Rectal smooth muscle tissue (tissue), 1 donor: ENCODE data around the gene RASA3.
A peak's percentile ranks its signal among the peaks of the same experiment; 100 is the strongest.
"Not testable (repeated sequence)": the region's sequence is repeated elsewhere in the genome, so short reads cannot be mapped to it uniquely, and the experiment has no call there.

Experiments
- H3K27ac ChIP-seq: one replicate; pipeline ENCODE4 v1.7.0; 2013; ENCODE audit warnings: low read depth, low read length, inconsistent platforms
- H3K27me3 ChIP-seq: one replicate; pipeline ENCODE4 v1.7.0; 2013; ENCODE audit warnings: low read length; ENCODE audit not compliant: control insufficient read depth, insufficient read depth
- H3K36me3 ChIP-seq: one replicate; pipeline ENCODE4 v1.7.0; 2013; ENCODE audit warnings: low read length; ENCODE audit not compliant: control insufficient read depth, insufficient read depth
- H3K4me1 ChIP-seq: one replicate; pipeline ENCODE4 v1.7.0; 2013; ENCODE audit warnings: low read length; ENCODE audit not compliant: control insufficient read depth, insufficient read depth
- H3K4me3 ChIP-seq: one replicate; pipeline ENCODE4 v1.7.0; 2013; ENCODE audit warnings: low read length
- H3K9ac ChIP-seq: one replicate; pipeline ENCODE4 v1.7.0; 2013; ENCODE audit warnings: low read length

RASA3 gene

GRCh38 chr13:114117341-114117874 is 15.0 kb downstream of the RASA3 start:
- not testable (repeated sequence) for H3K36me3 ChIP-seq, H3K27me3 ChIP-seq, H3K27ac ChIP-seq, H3K4me3 ChIP-seq, H3K9ac ChIP-seq, H3K4me1 ChIP-seq

DNA sequence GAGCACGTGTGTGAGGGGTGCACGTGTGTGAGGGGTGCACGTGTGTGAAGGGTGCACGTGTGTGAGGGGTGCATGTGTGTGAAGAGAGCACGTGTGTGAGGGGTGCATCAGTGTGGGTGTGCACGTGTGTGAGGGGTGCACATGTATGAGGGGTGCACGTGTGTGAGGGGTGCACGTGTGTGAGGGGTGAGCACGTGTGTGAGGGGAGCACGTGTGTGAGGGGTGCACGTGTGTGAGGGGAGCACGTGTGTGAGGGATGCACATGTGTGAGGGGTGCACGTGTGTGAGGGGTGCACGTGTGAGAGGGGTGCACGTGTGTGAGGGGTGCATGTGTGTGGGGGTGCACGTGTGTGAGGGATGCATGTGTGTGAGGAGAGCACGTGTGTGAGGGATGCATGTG is 15.7 kb downstream of the RASA3 start:
- Histone ChIP-seq H3K9ac (no peak overlapping the region), H3K27me3 (no peaks in the 10 kb centered on the region), H3K36me3 (no peaks in the 10 kb centered on the region), H3K4me1 (peaks cover under 1% of the 10 kb centered on the region), H3K4me3 (no peak overlapping the region), H3K27ac (no peak overlapping the region)

DNA sequence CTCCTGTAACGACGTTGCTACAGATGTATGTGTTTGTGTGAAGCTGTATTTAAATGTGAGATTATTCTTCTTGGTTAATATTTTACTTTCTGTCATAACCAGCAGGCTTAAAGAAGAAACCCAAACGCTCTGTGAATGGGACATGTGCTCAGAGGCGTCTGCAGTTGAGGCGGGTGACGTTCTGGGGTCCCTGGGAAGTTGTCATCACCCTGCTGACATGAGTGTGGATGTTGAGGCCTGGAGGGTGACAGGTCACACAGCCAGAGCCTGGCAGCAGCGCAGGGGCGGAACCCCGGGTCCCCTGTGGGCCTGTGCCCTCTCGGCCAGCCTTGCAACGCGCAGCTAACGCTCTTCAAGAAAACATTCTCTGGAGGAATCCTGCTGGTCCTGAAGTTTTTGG is 16.6 kb downstream of the RASA3 start:
- no peaks in the 10 kb centered on the region for H3K27me3 ChIP-seq
- no peak overlapping the region for H3K4me3 ChIP-seq
- no peaks in the 10 kb centered on the region for H3K36me3 ChIP-seq
- no peak overlapping the region for H3K9ac ChIP-seq
- peaks cover 3% of the 10 kb centered on the region for H3K4me1 ChIP-seq
- H3K27ac ChIP-seq = no peak overlapping the region

GRCh38 chr13:114115191-114115671 is 17.2 kb downstream of the RASA3 start:
- Histone ChIP-seq H3K36me3 (no peaks in the 10 kb centered on the region), H3K4me1 (peaks cover 3% of the 10 kb centered on the region), H3K4me3 (no peak overlapping the region), H3K27me3 (no peaks in the 10 kb centered on the region), H3K27ac (no peak overlapping the region), H3K9ac (no peak overlapping the region)

DNA sequence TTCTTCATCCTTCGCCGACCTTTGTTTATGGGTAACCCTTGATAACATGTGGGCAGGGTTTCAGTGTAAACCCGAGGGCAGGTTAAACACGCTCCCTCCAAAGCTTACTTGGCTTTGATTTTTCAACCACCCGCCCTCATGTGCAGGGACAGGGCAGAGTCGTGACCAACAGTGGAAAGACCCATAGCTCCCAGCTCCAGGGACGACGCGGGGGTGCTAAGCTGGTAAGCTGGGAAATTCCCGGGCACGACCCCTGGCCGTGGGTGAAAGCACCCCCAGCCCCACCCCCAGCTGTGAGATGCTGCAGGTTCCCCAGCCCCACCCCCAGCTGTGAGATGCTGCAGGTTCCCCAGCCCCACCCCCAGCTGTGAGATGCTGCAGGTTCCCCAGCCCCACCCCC is 17.8 kb downstream of the RASA3 start:
- not testable (repeated sequence) for H3K27me3 ChIP-seq, H3K4me3 ChIP-seq, H3K27ac ChIP-seq, H3K4me1 ChIP-seq, H3K9ac ChIP-seq, H3K36me3 ChIP-seq

GRCh38 chr13:114114006-114114640 is 18.3 kb downstream of the RASA3 start:
- Histone ChIP-seq H3K9ac (no peak overlapping the region), H3K27me3 (no peaks in the 10 kb centered on the region), H3K27ac (no peak overlapping the region), H3K36me3 (no peaks in the 10 kb centered on the region), H3K4me3 (no peak overlapping the region), H3K4me1 (peaks cover 3% of the 10 kb centered on the region)

DNA sequence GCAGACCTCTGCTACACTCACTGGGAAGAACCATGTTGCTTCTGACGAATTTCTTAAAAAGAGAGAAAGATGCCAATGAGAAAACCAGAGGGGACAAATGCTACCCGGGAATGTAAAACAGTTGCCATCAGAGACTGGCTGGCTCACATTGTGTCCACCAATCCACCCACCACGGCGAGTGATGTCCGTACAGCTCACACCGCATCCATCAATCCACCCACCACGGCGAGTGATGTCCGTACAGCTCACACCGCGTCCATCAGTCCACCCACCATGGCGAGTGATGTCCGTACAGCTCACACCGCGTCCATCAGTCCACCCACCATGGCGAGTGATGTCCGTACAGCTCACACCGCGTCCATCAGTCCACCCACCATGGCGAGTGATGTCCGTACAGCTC is 19.0 kb downstream of the RASA3 start:
- not testable (repeated sequence) for H3K4me3 ChIP-seq, H3K36me3 ChIP-seq, H3K27me3 ChIP-seq, H3K4me1 ChIP-seq, H3K27ac ChIP-seq, H3K9ac ChIP-seq

DNA sequence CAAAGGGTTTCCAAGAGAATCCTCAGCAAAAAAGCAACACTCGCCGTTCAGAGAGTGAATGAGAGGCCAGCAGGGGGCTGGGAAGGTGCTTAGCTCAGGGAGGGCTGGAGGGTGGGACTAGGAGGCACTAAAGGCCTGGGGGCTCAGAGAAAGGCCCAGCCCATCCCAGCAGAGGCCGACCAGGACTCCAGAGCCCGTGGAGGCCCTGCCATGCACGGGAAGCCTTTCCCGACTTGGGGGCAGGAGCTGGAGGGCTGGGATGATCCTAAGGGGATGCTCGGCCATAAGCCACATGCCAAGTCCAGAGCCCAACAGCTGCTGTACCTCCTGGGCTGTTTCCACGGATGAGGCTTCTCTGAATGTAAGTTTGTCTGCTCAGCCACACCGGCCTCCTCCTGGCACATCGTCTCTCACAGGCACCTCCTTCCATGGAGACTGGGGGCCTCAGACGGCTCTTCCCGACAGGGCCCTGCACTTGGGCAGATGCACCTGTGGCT is 19.5 kb downstream of the RASA3 start:
- Histone ChIP-seq H3K9ac (no peak overlapping the region), H3K36me3 (no peaks in the 10 kb centered on the region), H3K27ac (no peak overlapping the region), H3K4me1 (peaks cover 3% of the 10 kb centered on the region), H3K27me3 (no peaks in the 10 kb centered on the region), H3K4me3 (no peak overlapping the region)

DNA sequence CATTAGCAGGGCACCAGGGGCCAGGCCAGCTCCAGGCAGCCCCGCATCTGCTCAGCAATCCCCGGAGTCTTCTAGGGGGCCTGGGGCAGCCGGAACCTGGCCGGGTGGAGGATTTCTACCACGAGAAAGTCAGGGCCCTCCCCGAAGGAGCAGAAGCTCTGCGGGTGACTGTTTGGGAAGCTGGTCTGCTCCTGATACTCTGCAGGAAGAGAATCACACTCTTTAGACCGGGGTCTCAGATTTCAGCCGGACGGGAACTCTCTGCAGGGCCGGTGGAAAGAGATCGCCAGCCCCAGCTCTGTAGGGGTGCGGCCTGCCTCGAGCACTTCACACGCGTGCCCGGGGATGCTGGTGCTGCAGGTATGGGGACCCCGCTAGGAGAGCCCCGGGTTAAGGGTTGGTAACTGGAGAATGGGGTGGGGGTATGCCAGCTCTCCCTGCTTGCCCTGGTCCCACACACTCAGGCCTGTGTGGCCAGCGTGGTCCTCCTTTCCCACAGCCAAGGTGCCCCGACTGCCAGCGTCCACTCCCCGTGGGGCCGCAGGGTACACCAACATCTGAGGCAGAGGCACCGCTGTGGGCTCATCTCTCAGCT is 20.1 kb downstream of the RASA3 start:
- Histone ChIP-seq H3K9ac (no peak overlapping the region), H3K36me3 (no peaks in the 10 kb centered on the region), H3K4me1 (peaks cover 5% of the 10 kb centered on the region), H3K27me3 (no peaks in the 10 kb centered on the region), H3K27ac (no peak overlapping the region), H3K4me3 (no peak overlapping the region)

DNA sequence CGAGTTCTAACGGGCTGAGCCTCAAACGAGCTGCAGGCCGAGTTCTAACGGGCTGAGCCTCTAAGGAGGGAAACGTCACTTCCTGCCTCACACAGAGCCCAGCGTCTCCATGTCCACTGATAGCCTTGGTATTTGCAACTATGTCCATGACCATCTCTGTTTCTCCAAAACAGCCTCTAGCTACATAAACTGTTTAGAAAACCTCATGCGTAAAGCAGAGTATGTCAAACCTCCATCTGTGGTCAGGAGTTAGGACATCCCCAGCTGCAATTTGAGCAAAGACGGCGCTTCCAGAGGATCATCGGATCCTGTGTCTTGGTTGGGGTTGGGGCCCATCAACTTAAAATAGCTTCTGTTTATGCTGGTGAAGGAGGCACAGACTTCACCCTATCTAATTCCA is 20.8 kb downstream of the RASA3 start:
- no peak overlapping the region for H3K4me3 ChIP-seq
- no peak overlapping the region for H3K9ac ChIP-seq
- H3K36me3 ChIP-seq = peaks cover 2% of the 10 kb centered on the region
- H3K4me1 ChIP-seq = peaks cover 7% of the 10 kb centered on the region
- peak overlapping the region; percentile 30 for H3K27ac ChIP-seq
- no peaks in the 10 kb centered on the region for H3K27me3 ChIP-seq

GRCh38 chr13:114110830-114111189 is 21.6 kb downstream of the RASA3 start:
- not testable (repeated sequence) for H3K4me1 ChIP-seq, H3K9ac ChIP-seq, H3K27me3 ChIP-seq, H3K27ac ChIP-seq, H3K4me3 ChIP-seq, H3K36me3 ChIP-seq

- Histone ChIP-seq H3K27me3 (no peaks in the 10 kb centered on the region), H3K36me3 (peaks cover 2% of the 10 kb centered on the region), H3K9ac (no peak overlapping the region), H3K27ac (no peak overlapping the region), H3K4me1 (peaks cover 14% of the 10 kb centered on the region), H3K4me3 (peak overlapping the region; percentile 13)
These were observed 22.2 kb downstream of the RASA3 start for GRCh38 chr13:114110091-114110829.
